Measurements from ENCODE around the gene COL16A1.

The COL16A1 gene

GRCh38 chr1:31632649-31633048 is 71.2 kb downstream of the COL16A1 start:
- no peak overlapping the region for H3K4me3 ChIP-seq (ENCODE audit: low read depth, low read length)
- DNase-seq (ENCODE audit: low read depth) = no peak

GRCh38 chr1:31628931-31629556 is 74.8 kb downstream of the COL16A1 start:
- DNase-seq (ENCODE audit: low read depth) = no peak
- no peak overlapping the region for H3K4me3 ChIP-seq (ENCODE audit: low read depth, low read length)
- no peak for TF ChIP-seq CTCF (IDR thresholded peaks at IDR 0.05; ENCODE audit: insufficient read depth, low read depth, low read length, missing control alignments)

More at GRCh38 chr1:31632649-31633048, 71.2 kb downstream of the COL16A1 start:
- TF ChIP-seq CTCF (IDR thresholded peaks at IDR 0.05; ENCODE audit: insufficient read depth, low read depth, low read length, missing control alignments) = no peak

GRCh38 chr1:31627930-31628559 is 75.8 kb downstream of the COL16A1 start:
- H3K4me3 ChIP-seq (ENCODE audit: low read depth, low read length) = no peak overlapping the region
- DNase-seq (ENCODE audit: low read depth) = no peak

GRCh38 chr1:31627301-31627929 is 76.4 kb downstream of the COL16A1 start:
- no peak for TF ChIP-seq CTCF (IDR thresholded peaks at IDR 0.05; ENCODE audit: insufficient read depth, low read depth, low read length, missing control alignments)
- H3K4me3 ChIP-seq (ENCODE audit: low read depth, low read length) = no peak overlapping the region
- DNase-seq (ENCODE audit: low read depth) = no peak

More at GRCh38 chr1:31627930-31628559, 75.8 kb downstream of the COL16A1 start:
- no peak for TF ChIP-seq CTCF (IDR thresholded peaks at IDR 0.05; ENCODE audit: insufficient read depth, low read depth, low read length, missing control alignments)

GRCh38 chr1:31626223-31627207 is 77.3 kb downstream of the COL16A1 start:
- no peak for DNase-seq (ENCODE audit: low read depth)
- TF ChIP-seq CTCF (IDR thresholded peaks at IDR 0.05; ENCODE audit: insufficient read depth, low read depth, low read length, missing control alignments) = no peak
- H3K4me3 ChIP-seq (ENCODE audit: low read depth, low read length) = no peak overlapping the region

- no peak overlapping the region for H3K4me3 ChIP-seq (ENCODE audit: low read depth, low read length)
- no peak for TF ChIP-seq CTCF (IDR thresholded peaks at IDR 0.05; ENCODE audit: insufficient read depth, low read depth, low read length, missing control alignments)
- DNase-seq (ENCODE audit: low read depth) = no peak
These were observed 78.1 kb downstream of the COL16A1 start for GRCh38 chr1:31625561-31626222.
